Gastrocnemius medialis (tissue), 4 donors: ENCODE measurements around the gene ABCF1.

Experiments
- CTCF ChIP-seq, 5 experiments: fragments of 450-650 bp in 3 of 5; fragments of 200-600 bp in 2 of 5; sonication (generic) in 2 of 5; IDR thresholded peaks in 4 of 5; conservative IDR thresholded peaks in 1 of 5; 1 replicate in 4 of 5; 2 replicates in 1 of 5; pipeline ENCODE4 v1.5.1; 2016 to 2019; ENCODE audit warnings: antibody characterized with exemption in 5 of 5, mild to moderate bottlenecking in 3 of 5, moderate library complexity in 3 of 5
- POLR2A ChIP-seq, 2 donors: fragments of 450-650 bp; IDR thresholded peaks; one replicate each; pipeline ENCODE4 v1.6.1; 2017; ENCODE audit warnings: antibody characterized with exemption in 2 of 2, mild to moderate bottlenecking in 2 of 2, moderate library complexity in 2 of 2

GRCh38 chr6:30599625-30600324 lies 28.5 kb downstream of the ABCF1 start:
- TF ChIP-seq CTCF (IDR thresholded peaks at IDR 0.05 in 4 of 5, conservative IDR thresholded peaks at IDR 0.05 in 1 of 5) (no peak), POLR2A (IDR thresholded peaks at IDR 0.05) (no peak)
